Measurements from ENCODE around the gene DYNLT5.

DNA sequence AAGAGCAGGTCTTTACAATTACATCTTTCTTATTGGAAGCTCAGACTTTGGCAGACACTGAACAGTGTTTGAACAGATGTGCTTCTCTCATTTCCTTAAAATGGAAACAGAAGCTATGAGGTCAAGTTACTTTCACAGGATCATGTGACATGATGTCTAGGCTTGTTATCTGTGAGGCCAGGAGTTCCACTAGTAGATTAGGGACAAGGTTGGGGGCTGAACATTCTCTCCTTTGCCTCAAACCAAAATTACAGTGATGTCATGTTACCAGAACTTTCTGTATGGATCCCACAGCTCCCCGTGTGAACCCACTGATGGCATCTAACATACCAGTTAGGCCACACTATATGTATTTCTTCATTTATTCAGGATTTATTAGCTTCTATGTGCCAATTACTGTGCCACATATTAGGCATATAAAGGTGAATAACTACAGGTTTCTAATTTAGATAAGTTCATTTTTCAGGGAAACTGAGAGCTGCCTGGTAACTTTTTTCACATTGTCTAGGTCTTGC lies 6.0 kb downstream of the DYNLT5 start:
- TF ChIP-seq, protein P1, sequence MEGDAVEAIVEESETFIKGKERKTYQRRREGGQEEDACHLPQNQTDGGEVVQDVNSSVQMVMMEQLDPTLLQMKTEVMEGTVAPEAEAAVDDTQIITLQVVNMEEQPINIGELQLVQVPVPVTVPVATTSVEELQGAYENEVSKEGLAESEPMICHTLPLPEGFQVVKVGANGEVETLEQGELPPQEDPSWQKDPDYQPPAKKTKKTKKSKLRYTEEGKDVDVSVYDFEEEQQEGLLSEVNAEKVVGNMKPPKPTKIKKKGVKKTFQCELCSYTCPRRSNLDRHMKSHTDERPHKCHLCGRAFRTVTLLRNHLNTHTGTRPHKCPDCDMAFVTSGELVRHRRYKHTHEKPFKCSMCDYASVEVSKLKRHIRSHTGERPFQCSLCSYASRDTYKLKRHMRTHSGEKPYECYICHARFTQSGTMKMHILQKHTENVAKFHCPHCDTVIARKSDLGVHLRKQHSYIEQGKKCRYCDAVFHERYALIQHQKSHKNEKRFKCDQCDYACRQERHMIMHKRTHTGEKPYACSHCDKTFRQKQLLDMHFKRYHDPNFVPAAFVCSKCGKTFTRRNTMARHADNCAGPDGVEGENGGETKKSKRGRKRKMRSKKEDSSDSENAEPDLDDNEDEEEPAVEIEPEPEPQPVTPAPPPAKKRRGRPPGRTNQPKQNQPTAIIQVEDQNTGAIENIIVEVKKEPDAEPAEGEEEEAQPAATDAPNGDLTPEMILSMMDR (optimal IDR thresholded peaks at IDR 0.05 in 1 of 3, IDR thresholded peaks at IDR 0.05 in 1 of 3, conservative IDR thresholded peaks at IDR 0.05 in 1 of 3; ENCODE audit: extremely low read depth in 1 of 3, insufficient read depth in 2 of 3, low read length in 3 of 3) = no peak
- TF ChIP-seq EZH2 (IDR thresholded peaks at IDR 0.05; ENCODE audit: low read length) = no peak

Measured in keratinocyte (primary cell).